Lung (tissue), 12 donors: ENCODE measurements around the gene LARGE1. TPM values are rescaled to one million over a fixed set of nuclear protein-coding genes. Genes with fewer than 3 reads are reported as not detected.

Experiments
- ATAC-seq: fragments of 200-7000 bp; cut with Tn5 transposase; one replicate; pipeline ENCODE4 v1.9.1; 2020; ENCODE audit warnings: moderate number of reproducible peaks; ENCODE audit not compliant: insufficient read depth, low FRiP score
- DNase-seq, 3 donors: peaks; one replicate each; pipeline ENCODE4 v3.0.0-alpha.2; 2013 to 2017
- H3K27ac ChIP-seq, 2 donors: one replicate each; pipeline ENCODE4 v1.5.1; 2013; ENCODE audit warnings: mild to moderate bottlenecking in 2 of 2, moderate library complexity in 2 of 2, control low read depth in 1 of 2, inconsistent platforms in 1 of 2, low read depth in 1 of 2, low read length in 1 of 2
- H3K27me3 ChIP-seq, 3 donors: one replicate each; pipeline ENCODE4 v1.5.1; 2013; ENCODE audit warnings: low read length in 2 of 3; ENCODE audit not compliant: control insufficient read depth in 3 of 3, insufficient read depth in 3 of 3
- H3K36me3 ChIP-seq, 4 donors: one replicate each; pipeline ENCODE4 v1.5.1; 2013; ENCODE audit warnings: low read length in 4 of 4, mild to moderate bottlenecking in 1 of 4, moderate library complexity in 1 of 4; ENCODE audit not compliant: control insufficient read depth in 4 of 4, insufficient read depth in 4 of 4
- H3K4me1 ChIP-seq, 5 donors: one replicate each; pipeline ENCODE4 v1.5.1; 2013; ENCODE audit warnings: low read length in 5 of 5, mild to moderate bottlenecking in 2 of 5, moderate library complexity in 1 of 5; ENCODE audit not compliant: control insufficient read depth in 5 of 5, insufficient read depth in 5 of 5
- H3K4me3 ChIP-seq: one replicate; pipeline ENCODE4 v1.5.1; 2013; ENCODE audit warnings: mild to moderate bottlenecking, control low read depth, moderate library complexity
- H3K9ac ChIP-seq, 2 donors: one replicate each; pipeline ENCODE4 v1.5.1; 2013; ENCODE audit warnings: low read length in 2 of 2, control low read depth in 1 of 2; ENCODE audit not compliant: insufficient read depth in 1 of 2
- H3K9me3 ChIP-seq, 4 donors: one replicate each; pipeline ENCODE4 v1.5.1; 2013; ENCODE audit warnings: low read length in 3 of 4, mild to moderate bottlenecking in 1 of 4, moderate library complexity in 1 of 4; ENCODE audit not compliant: control insufficient read depth in 4 of 4, insufficient read depth in 3 of 4
- WGBS, 2 donors: extraction: QIAGEN DNeasy Blood & Tissue Kit; methylation state at CpG; one replicate each; pipeline ENCODE4 v1.1.7; 2013; 5-methylcytosine and 5-hydroxymethylcytosine counted together
- polyA plus RNA-seq, 2 donors: library from polyadenylated mRNA; stranded (reverse); fragments of 200-250 nt; gene quantifications; one replicate each; pipeline ENCODE4 v1.2.1, GENCODE V29; 2013
- total RNA-seq, 2 donors: library from RNA; depleted of rRNA in 1 of 2; stranded (reverse); fragments of >200 nt in 1 of 2; gene quantifications; one replicate each; pipeline ENCODE4 v1.2.1, GENCODE V29; 2014 to 2021
- TF ChIP-seq, protein P1 (sequence below): IDR thresholded peaks from 2 replicates; pipeline ENCODE4 v1.5.1; 2012; ENCODE audit warnings: mild to moderate bottlenecking; ENCODE audit errors: control extremely low read depth, extremely low read depth
- donor health status: control.
- donor health status: control.
- donor health status: Bipolar disorder and iron deficiency.
- donor health status: healthy.
- donor health status: DM: yes; HTN: yes; CAD: no.

The LARGE1 gene
- total and polyA plus RNA-seq, 4 donors, result 2.9 to 41.1 (median 15.4) TPM

- no peaks in the 10 kb centered on the region for H3K36me3 ChIP-seq
- 95 to 96% methylated on average over 6 of the region's 6 CpGs for WGBS, 2 donors
- H3K27ac ChIP-seq, result no peak overlapping the region
- H3K4me3 ChIP-seq, result no peak overlapping the region
- ATAC-seq (no peak), DNase-seq (no peak)
- TF ChIP-seq, protein P1, sequence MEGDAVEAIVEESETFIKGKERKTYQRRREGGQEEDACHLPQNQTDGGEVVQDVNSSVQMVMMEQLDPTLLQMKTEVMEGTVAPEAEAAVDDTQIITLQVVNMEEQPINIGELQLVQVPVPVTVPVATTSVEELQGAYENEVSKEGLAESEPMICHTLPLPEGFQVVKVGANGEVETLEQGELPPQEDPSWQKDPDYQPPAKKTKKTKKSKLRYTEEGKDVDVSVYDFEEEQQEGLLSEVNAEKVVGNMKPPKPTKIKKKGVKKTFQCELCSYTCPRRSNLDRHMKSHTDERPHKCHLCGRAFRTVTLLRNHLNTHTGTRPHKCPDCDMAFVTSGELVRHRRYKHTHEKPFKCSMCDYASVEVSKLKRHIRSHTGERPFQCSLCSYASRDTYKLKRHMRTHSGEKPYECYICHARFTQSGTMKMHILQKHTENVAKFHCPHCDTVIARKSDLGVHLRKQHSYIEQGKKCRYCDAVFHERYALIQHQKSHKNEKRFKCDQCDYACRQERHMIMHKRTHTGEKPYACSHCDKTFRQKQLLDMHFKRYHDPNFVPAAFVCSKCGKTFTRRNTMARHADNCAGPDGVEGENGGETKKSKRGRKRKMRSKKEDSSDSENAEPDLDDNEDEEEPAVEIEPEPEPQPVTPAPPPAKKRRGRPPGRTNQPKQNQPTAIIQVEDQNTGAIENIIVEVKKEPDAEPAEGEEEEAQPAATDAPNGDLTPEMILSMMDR, result no peak
- H3K27me3 ChIP-seq, result no peaks in the 10 kb centered on the region
- peaks cover 0 to 7% (median 0%) of the 10 kb centered on the region in 5 donors for H3K4me1 ChIP-seq
- peaks cover 0 to 2% (median 0%) of the 10 kb centered on the region in 4 donors for H3K9me3 ChIP-seq
- H3K9ac ChIP-seq, result no peak overlapping the region
Observed at GRCh38 chr22:33562501-33562900, 357.8 kb downstream of the LARGE1 start.

- peaks cover 0 to 2% (median 0%) of the 10 kb centered on the region in 4 donors for H3K9me3 ChIP-seq
- DNase-seq, result no peak
Observed at GRCh38 chr22:33561149-33561807, 359.0 kb downstream of the LARGE1 start.

DNA sequence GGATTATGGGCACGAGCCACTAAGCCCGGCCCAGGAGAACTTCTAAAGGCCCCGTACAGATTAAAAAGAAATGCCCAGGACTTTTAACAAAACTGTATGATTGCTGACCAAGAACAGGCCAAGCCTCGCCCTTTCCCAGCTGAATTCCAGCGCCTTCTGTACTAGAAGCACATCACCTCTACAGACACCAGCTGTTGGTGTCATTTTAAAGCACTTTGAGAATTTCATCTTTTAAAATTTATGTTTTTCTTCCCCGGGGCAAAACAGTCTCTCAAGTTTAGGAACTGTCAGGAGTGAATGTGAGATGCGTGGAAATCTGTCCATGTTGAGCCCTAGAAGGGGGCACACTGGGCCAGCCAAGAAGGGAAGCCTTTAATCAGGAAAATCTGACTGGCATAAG, 362.4 kb downstream of the LARGE1 start:
- 90 to 92% methylated on average over 7 of the region's 7 CpGs for WGBS, 2 donors

More at GRCh38 chr22:33561149-33561807, 359.0 kb downstream of the LARGE1 start:
- Histone ChIP-seq H3K9ac (no peak overlapping the region), H3K27ac (no peak overlapping the region), H3K4me3 (no peak overlapping the region), H3K4me1 (peaks cover 0 to 7% (median 0%) of the 10 kb centered on the region in 5 donors), H3K36me3 (no peaks in the 10 kb centered on the region), H3K27me3 (no peaks in the 10 kb centered on the region)
- ATAC-seq, result no peak
- 77 to 84% methylated on average over 9 of the region's 9 CpGs for WGBS, 2 donors
- TF ChIP-seq, protein P1, result no peak

More for the DNA sequence above, 362.4 kb downstream of the LARGE1 start:
- peaks cover 0 to 2% (median 0%) of the 10 kb centered on the region in 5 donors for H3K4me1 ChIP-seq
- H3K27ac ChIP-seq, result no peak overlapping the region
- H3K4me3 ChIP-seq, result no peak overlapping the region
- TF ChIP-seq, protein P1, result no peak
- H3K9ac ChIP-seq, result no peak overlapping the region
- no peaks in the 10 kb centered on the region for H3K36me3 ChIP-seq
- H3K9me3 ChIP-seq, result peaks cover 0 to 2% (median 0%) of the 10 kb centered on the region in 4 donors
- DNase-seq (no peak), ATAC-seq (no peak)
- no peaks in the 10 kb centered on the region for H3K27me3 ChIP-seq
